Superior temporal gyrus (tissue), 1 donor: Measurements from ENCODE around the gene MGME1.
A peak's percentile ranks its signal among the peaks of the same experiment; 100 is the strongest.

Source experiments
- DNase-seq: peaks from one replicate; pipeline ENCODE4 v3.0.0-alpha.2; 2016; ENCODE audit errors: extremely low spot score

Gene MGME1, protein sequence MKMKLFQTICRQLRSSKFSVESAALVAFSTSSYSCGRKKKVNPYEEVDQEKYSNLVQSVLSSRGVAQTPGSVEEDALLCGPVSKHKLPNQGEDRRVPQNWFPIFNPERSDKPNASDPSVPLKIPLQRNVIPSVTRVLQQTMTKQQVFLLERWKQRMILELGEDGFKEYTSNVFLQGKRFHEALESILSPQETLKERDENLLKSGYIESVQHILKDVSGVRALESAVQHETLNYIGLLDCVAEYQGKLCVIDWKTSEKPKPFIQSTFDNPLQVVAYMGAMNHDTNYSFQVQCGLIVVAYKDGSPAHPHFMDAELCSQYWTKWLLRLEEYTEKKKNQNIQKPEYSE

GRCh38 chr20:17968366-17969277 lies at the start of gene MGME1, which contains the start of gene SNX5:
Gene MGME1, plus strand, starts transcription at chr20:17969018. Its CDS starts 842 bp downstream, at chr20:17969860.
Gene SNX5, minus strand, starts transcription at chr20:17968794. Its CDS starts 369 bp downstream, at chr20:17968425.
- peak; percentile 99 for DNase-seq

DNA sequence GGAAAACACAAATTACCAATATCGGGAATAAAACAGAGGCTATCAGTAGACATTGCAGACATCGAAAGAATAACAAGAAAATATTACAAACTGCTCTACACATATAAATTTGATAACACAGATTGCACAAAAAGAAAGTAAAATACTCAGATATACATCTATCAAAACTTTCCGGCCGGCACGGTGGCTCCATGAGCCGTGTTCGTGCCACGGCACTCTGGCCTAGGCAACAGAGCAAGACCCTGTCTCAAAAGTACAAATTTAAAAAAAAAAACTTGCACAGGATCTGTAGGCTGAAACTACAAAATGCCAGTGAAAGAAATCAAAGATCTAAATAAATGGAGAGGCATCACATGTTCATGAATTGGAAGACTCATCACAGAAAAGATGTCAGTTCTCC lies 49.7 kb upstream of the MGME1 start:
- no peak for DNase-seq

DNA sequence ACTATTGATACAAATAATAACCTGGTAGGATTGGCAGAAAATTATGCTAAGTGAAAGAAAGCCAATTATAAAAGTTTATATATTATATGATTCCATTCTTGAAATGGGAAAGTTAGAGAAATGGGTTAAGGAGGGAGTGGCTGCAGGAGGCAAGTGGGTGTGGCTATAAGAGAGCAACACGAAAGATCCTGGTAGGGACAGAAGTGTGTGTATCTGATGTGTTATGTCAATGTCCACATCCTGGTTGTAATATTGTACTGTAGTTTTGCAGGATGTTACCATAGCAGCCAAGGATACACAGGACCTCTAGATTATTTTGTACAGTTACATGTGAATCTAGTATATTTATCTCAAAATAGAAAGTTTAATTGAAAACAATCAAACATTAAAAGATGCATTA lies 47.0 kb upstream of the MGME1 start:
- DNase-seq, result no peak

GRCh38 chr20:17925141-17925939 lies 43.5 kb upstream of the MGME1 start:
- no peak for DNase-seq

DNA sequence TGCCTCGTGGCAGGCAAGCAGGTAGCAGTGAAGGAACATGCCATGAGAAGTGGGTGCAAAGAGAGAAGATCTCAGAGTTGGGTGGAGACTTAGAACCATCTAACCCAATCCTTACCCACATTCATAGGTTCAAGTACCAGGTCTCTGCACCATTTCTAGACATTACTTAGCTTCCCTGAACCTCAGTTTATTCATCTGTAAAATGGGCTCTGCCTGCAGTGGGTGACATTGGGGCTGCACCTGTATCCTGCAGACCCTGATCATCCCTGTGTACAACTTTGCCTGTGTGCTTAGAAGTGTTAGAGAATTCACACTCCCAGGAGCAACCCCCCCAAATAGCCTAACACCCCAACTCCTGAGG lies 42.9 kb upstream of the MGME1 start:
- no peak for DNase-seq

DNA sequence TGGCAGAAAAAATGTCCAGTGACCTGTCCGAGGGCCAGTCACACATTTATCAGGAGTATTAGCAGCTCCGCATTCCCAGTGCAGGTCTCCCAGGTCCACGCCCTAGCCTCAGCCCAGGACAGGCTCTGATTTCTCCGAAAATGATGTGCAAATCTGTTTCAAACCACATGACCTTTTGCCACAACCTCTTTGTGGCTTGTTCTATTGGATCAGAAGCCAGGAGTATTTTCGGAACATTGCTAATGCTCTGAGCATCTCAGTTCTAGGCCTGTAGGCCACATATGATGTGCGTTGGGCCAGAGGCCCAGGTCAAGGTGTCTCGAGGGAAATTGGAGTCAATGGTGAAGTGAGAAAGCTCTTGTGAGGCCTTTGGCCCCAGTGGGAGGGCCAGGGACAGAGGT lies 40.6 kb upstream of the MGME1 start:
- DNase-seq, result no peak

- no peak for DNase-seq
Measured at GRCh38 chr20:17928633-17929311, 40.0 kb upstream of the MGME1 start.

DNA sequence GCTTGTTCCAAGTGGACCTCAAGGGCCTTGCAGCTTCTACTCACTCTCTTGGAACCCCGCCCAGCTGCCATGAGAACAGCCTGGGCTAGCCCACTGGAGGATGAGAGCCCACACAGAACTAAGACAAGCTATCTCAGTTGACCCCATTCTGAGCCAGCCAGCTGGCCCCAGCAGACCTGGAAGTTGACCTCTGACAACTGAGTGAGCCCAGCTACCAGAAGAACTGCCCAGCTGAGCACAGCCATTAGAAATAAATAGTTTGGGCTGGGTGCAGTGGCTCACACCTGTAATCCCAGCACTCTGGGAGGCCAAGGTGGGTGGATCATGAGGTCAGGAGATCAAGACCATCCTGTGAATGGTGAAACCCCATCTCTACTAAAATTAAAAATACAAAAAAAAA lies 37.3 kb upstream of the MGME1 start:
- DNase-seq, result no peak

DNA sequence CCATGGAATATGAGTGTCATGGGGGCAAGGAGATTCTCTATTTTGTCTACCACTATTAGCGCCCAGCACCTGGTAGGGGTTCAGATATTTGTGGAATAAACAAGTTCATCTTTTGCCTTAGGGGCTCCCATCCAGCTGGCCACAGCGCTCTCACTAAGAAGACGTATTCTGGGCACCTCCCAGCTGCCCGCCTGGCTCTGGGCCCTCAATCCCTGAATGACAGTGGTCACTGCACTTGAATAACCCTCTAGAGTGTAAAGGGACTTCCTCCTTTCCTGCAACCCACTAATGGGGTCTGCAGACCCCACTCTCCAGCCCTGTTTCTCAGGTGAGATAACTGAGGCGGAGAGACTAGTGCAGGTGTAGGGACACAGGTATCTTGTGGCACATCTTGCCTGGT lies 36.4 kb upstream of the MGME1 start:
- DNase-seq, result no peak

- no peak for DNase-seq
Measured at GRCh38 chr20:17933121-17933520, 35.7 kb upstream of the MGME1 start.

GRCh38 chr20:17933711-17934110 lies 35.1 kb upstream of the MGME1 start:
- no peak for DNase-seq

DNA sequence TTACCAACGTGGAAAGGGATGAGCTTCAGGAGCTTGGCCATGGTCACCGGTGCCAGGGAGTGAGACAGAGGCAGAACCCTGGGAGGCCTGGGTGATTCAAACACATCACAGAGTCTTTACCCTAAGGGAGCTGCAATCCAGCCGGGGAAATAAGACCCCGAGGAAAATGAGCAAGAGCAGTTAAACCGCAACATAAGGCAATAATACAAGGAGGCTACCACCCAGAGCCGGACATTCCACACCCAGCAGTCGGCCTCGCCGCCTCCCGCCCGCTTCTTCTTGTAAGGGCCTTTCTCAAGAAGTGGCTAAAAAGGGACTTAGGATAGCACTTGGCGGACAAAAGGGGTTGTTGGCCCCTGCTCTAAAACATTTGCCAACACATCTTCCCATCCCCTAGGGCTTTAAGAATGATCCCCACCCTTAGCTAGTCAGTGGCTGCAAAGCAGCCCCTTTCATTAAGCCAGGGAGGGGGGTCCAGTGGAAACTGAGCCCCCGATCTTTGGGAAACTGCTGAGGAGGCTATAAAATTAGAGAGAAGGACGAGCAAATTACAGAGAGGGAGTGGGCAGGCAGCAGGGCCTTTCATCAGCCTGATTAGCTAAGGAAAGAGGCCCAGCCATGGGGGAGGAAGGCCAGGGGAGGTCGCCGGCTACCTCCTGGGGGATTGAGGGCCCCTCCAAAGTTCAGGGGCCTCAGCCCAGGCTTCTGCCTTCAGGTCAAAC lies 34.5 kb upstream of the MGME1 start:
- no peak for DNase-seq

DNA sequence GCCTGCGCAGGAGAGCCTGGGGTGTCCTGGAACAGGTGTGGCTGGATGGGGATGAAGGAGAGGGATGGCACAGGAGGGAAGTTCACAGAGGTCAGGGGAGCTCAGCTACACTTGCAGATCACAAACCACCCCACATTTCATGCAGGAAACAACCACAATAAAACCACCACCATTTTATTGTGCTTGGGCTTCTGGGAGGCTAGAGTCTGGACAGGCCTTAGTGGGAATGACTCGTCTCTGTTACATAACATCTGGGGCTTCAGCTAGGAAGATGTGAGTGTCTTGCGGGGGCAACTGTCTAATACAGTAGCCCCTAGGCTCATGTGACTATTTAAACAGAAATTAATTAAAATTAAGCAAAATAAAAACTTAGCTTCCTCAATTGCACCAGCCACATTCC lies 33.6 kb upstream of the MGME1 start:
- DNase-seq, result no peak

DNA sequence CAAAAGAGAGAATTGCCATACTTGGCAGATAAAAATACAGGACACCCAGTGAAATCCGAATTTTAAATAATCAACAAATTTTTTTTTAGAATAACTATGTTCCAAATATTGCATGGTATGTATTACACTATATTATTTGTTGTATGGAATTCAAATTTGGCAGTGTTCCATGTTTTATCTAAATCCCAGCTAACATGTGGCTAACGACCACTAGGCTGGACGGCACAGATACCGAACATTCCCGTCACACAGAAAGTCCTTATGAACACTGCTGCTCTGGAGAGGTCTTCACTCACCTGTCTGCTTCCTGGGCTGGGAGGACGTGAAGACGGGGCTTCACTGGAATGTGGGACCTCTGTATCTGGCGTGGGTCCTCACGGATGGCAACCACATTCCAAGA lies 33.1 kb upstream of the MGME1 start:
- DNase-seq, result no peak

GRCh38 chr20:17936286-17936760 lies 32.5 kb upstream of the MGME1 start:
- no peak for DNase-seq

DNA sequence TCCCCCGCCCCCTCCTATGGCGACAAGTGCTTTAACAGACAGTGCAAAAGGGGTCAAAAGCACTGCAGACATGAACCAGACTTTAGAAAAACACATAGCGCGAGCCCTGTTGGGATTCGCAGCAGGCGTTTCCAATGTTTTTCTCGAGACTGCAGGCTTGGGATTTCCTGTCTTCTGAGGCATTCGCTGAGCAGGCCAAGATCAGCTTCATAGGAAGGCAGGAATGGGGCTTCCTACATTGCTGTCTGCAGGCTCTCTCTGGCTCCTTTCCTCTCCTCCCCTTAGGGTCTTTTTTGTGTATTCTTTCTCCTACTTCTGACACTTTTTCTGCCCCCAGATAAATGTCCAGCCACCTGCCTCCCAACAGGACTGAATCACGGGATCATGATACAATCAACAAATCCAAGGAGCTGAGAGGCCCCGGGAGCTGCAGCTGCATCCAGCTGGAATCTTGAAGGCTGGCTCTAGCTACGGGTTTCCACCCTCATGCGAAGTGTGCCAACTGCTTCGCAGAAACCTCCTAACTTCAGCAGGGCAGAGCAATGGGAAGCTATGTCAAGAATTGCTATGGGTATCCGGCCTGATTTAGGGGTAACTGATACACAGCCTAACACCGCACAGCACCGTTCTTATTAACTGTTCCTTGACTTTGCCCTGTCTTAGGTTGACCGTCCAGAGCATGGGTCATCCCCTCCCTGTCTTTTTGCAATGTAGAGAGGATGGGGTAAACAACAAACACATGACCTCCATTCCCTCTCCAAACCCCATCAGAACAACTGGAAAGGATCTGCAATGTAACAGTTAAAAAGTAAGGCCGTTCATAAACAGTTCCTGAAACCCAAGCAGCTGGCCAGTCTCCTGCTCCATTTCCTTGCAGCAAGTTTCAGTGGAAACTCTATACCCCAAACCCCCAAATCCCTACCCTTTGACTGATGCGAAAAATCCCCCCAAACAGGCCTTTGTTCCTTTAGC lies 31.8 kb upstream of the MGME1 start:
- DNase-seq, result no peak

DNA sequence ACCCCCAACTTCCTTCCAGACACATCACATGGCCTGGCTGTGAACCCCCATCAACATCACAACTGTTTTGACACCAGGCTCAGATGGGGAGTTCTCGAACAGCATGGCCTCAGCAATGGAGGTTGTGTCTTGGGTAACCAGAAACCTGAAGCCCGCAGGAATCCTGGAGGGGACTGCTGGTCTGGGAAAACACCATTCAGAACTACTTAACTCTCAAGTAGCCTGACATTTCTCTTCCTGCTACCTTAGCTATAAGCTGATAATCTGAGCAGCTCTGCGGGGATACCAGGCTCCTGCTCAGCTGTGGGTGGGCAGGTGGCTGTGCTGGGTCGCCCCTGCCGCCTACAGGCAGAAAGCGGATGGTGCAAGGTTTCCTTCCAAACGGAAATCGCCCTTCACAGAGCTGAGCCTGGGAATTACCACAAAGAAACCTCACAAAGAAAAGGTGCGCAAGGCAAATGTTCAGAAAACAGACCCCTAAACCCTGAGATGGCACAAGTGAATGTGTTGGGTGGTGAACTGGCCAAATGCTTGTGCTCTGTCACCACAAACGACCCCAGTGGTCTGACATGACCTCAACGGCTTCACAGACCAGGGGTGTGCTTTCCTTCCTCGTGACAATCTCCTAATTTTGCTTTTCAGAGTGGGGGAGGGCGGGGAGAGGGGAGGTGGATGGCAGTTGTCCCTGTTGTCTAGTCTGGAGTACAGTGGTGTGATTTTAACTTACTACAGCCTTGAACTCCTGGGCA lies 29.8 kb upstream of the MGME1 start:
- DNase-seq, result peak; percentile 75

- DNase-seq, result no peak
Measured at GRCh38 chr20:17939622-17940223, 29.1 kb upstream of the MGME1 start.
